Measurements from ENCODE around the gene COL9A1. TPM values are rescaled to one million over a fixed set of nuclear protein-coding genes. Genes with fewer than 3 reads are reported as not detected.

COL9A1 gene
- total RNA-seq, 1 experiment from 2014 or later: 7.8 TPM

DNA sequence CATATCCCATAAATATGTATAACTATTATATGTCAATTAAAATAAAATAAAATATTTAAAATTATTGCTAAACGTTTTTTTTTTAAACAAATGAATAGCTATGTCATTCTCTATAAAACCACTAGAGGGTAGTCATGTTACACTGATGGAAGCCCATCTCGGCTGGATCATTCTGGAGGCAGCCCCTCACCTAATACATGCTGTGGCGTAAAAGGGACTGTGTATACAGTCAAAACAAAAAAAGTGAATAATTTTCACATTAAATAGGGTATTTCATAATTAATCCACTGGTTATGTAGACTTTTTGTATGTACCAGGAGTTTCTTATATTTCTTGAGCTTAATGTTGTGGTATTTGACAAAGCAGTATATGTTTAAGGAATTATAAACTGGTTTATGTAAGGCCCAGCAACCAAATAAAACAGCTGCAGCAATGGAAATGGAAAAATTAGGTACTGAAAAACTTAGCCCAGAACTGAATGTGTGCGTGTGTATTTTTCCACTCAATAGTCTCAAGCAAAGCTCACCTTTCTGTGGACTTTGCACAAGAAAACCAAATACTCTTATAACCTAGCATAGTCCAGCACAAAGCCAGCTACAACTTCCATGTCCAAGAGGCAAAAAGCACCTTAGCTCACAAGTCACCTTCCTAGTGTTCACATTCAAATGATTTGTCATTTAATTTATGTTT lies 81.7 kb downstream of the COL9A1 start:
- no peak overlapping the region for H4K8ac ChIP-seq (replicated peaks; ENCODE audit: insufficient read length, low read depth, low read length)
- no peak for DNase-seq
- Mint-ChIP-seq H3K27ac (no peak overlapping the region), H3K4me1 (peaks cover 0 to 9% of the 10 kb centered on the region in 2 experiments; a peak in 2 of 4 replicates), H3K9me3 (no peaks in the 10 kb centered on the region), H3K4me3 (no peak overlapping the region), H3K27me3 (ENCODE audit: low read depth) (no peaks in the 10 kb centered on the region), H3K36me3 (ENCODE audit: insufficient read depth in 1 of 3, low read depth in 3 of 3) (no peaks in the 10 kb centered on the region)
- no peak overlapping the region for H2BK5ac ChIP-seq (ENCODE audit: insufficient read length, low read length)
- no peak overlapping the region for H3K56ac ChIP-seq (ENCODE audit: insufficient read length, low read depth, low read length)
- H2BK20ac ChIP-seq (ENCODE audit: low read depth, low read length, poor library complexity, severe bottlenecking): no peak overlapping the region
- H3K4me1 ChIP-seq (ENCODE audit: insufficient read depth, low read length): no peaks in the 10 kb centered on the region
- no peak overlapping the region for H3K23ac ChIP-seq (ENCODE audit: insufficient read length, low read depth, low read length)
- H3K23me2 ChIP-seq (ENCODE audit: insufficient read length, low read depth, low read length, poor library complexity, severe bottlenecking): no peaks in the 10 kb centered on the region
- H3T11ph ChIP-seq (ENCODE audit: low read length): no peak overlapping the region
- no peak overlapping the region for H2AK5ac ChIP-seq (ENCODE audit: insufficient read length, low read length)
- H3K27me3 ChIP-seq (ENCODE audit: insufficient read depth, low read length): no peaks in the 10 kb centered on the region
- no peak overlapping the region for H3K4me2 ChIP-seq (ENCODE audit: insufficient read depth, insufficient read length, low read length)
- no peaks in the 10 kb centered on the region for H4K20me1 ChIP-seq (ENCODE audit: control insufficient read depth, insufficient read depth, insufficient read length)
- H3K18ac ChIP-seq (ENCODE audit: insufficient read length, low read depth, low read length): no peak overlapping the region
- no peak overlapping the region for H2BK120ac ChIP-seq (ENCODE audit: low read depth, low read length, poor library complexity, severe bottlenecking)
- H2BK15ac ChIP-seq (ENCODE audit: low read depth, low read length): no peak overlapping the region
- H3K4ac ChIP-seq (ENCODE audit: low read depth, low read length): no peak overlapping the region
- H4K5ac ChIP-seq (ENCODE audit: insufficient read length, low read depth, low read length): no peak overlapping the region
- no peaks in the 10 kb centered on the region for H3K79me1 ChIP-seq (ENCODE audit: insufficient read depth, low read depth, low read length, poor library complexity, severe bottlenecking)
- TF ChIP-seq CTCF (conservative IDR thresholded peaks at IDR 0.05): peak; percentile 90
- no peak overlapping the region for H3K9ac ChIP-seq (ENCODE audit: extremely low read depth, insufficient read length, low read length)
- H3K9me3 ChIP-seq (ENCODE audit: control insufficient read depth, low read depth, low read length): no peaks in the 10 kb centered on the region
- H3K14ac ChIP-seq (ENCODE audit: insufficient read depth, low read length): no peak overlapping the region
- H2AFZ ChIP-seq (ENCODE audit: low read length): no peak overlapping the region
- no peak overlapping the region for H2BK12ac ChIP-seq (ENCODE audit: insufficient read length, low read depth, low read length)
- no CpG with 5 or more reads among the region's 4 CpGs for WGBS (ENCODE audit: extremely low coverage, insufficient read length, low lambda C conversion rate)
- H3K27ac ChIP-seq (ENCODE audit: insufficient read length, low read depth, low read length): no peak overlapping the region
- H4K91ac ChIP-seq (ENCODE audit: insufficient read length, low read depth, low read length): no peak overlapping the region
- H3K79me2 ChIP-seq (ENCODE audit: insufficient read depth, low read length): no peaks in the 10 kb centered on the region

Measured in H9 (cell line).